ENCODE data around the gene DHTKD1.

DNA sequence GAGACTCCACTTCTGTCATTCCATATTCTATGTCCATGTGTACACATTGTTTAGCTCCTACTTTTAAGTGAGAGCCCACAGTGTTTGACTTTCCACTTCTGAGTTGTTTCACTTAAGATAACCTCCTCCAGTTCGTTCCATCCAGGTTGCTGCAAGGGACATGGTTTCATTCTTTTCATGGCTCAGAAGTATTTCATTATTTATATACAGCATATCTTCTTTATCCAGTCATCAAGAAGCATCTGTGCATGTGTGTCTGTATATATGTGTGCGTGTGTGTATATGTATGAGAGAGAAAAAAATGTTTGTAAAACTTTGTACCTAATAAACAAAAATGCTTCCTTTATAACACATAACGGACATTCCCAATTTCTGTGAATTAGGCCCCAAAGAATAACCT is 66.9 kb downstream of the DHTKD1 start:
- TF ChIP-seq CTCF (IDR thresholded peaks at IDR 0.05) (no peak), POLR2AphosphoS5 (IDR thresholded peaks at IDR 0.05) (no peak), POLR2A (IDR thresholded peaks at IDR 0.05) (no peak), EP300 (IDR thresholded peaks at IDR 0.05) (no peak)
